Spleen (tissue), 7 donors: ENCODE results near the gene TIGD3.

Experiments
- POLR2A ChIP-seq, 3 donors: fragments of 450-650 bp; IDR thresholded peaks; one replicate each; pipeline ENCODE4 v1.5.1; 2017; ENCODE audit warnings: antibody characterized with exemption in 3 of 3, mild to moderate bottlenecking in 1 of 3
- TF ChIP-seq, protein P1 (sequence below), 11 experiments: fragments of 200-600 bp in 7 of 11; fragments of 450-650 bp in 4 of 11; sonication (generic) in 4 of 11; IDR thresholded peaks in 8 of 11; conservative IDR thresholded peaks in 3 of 11; 1 replicate in 7 of 11; 2 replicates in 4 of 11; pipeline versions ENCODE4 v1.4.0 to v1.8.0; 2016 to 2021; ENCODE audit warnings: antibody characterized with exemption in 11 of 11, inconsistent platforms in 4 of 11, mild to moderate bottlenecking in 1 of 11
- donor health status: DM: no; HTN: no; CAD: no; lungs with moderate emphysema.
- donor health status: DM: no; HTN: no; CAD: no.
- donor health status: DM: no; HTN: no; CAD: no.

DNA sequence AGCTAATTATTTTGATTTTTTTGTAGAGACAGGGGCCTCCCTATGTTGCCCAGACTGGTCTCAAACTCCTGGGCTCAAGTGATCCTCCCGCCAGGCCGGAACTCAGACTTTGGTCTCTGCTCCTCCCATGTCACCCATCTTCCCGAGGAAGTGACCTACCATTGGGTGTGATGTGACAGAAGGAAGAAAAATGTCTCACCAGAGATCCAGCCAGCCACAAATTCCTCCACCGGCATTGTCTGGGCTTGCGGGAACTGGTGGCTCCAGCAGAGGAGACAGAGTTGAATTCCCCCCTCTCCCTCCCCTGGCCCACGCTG lies 27.1 kb downstream of the TIGD3 start:
- TF ChIP-seq, protein P1, sequence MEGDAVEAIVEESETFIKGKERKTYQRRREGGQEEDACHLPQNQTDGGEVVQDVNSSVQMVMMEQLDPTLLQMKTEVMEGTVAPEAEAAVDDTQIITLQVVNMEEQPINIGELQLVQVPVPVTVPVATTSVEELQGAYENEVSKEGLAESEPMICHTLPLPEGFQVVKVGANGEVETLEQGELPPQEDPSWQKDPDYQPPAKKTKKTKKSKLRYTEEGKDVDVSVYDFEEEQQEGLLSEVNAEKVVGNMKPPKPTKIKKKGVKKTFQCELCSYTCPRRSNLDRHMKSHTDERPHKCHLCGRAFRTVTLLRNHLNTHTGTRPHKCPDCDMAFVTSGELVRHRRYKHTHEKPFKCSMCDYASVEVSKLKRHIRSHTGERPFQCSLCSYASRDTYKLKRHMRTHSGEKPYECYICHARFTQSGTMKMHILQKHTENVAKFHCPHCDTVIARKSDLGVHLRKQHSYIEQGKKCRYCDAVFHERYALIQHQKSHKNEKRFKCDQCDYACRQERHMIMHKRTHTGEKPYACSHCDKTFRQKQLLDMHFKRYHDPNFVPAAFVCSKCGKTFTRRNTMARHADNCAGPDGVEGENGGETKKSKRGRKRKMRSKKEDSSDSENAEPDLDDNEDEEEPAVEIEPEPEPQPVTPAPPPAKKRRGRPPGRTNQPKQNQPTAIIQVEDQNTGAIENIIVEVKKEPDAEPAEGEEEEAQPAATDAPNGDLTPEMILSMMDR (IDR thresholded peaks at IDR 0.05 in 8 of 11, conservative IDR thresholded peaks at IDR 0.05 in 3 of 11), result no peak
- no peak for TF ChIP-seq POLR2A (IDR thresholded peaks at IDR 0.05)
